AG08395 (cell line): ENCODE measurements around the gene HK2.
"Not testable (repeated sequence)": the region's sequence is repeated elsewhere in the genome, so short reads cannot be mapped to it uniquely, and the experiment has no call there.

Source experiments
- DNase-seq: peaks from one replicate; pipeline ENCODE4 v3.0.0; 2012; ENCODE audit warnings: mixed read lengths, low spot score

HK2 gene

DNA sequence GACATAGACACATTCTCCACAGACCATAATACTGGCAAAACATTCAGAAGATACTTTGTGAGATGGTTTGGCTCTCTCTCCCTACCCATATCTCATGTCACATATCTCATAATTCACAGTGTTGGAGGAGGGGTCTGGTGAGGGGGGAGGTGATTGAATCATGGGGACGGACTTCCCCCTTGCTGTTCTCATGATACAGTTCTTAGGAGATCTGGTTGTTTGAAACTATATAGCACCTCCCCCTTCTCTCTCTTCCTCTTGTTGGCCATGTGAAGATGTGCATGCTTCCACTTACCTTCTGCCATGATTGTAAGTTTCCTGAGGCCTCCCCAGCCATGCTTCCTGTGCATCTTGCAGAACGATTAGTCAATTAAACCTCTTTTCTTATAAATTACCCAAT lies 61.1 kb downstream of the HK2 start:
- no peak for DNase-seq

DNA sequence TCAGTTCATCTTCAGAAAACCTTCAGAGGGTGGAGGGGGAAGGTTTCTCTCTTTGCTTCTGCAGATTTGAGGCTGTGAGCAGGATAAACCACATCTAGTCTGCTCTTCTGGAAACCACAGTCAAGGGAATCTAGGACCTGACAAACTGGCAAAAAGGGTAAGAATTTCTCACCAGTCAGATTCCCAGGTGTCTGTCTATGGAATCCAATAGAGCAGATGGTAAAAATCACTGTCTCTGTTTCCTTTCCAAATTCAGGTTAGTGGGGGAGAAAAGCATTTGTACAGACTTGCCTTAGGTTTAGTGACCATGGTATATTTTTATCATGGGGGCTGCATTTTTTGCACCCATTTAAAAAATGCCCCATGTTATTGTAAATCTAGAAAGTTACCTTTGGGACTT lies 62.3 kb downstream of the HK2 start:
- no peak for DNase-seq

DNA sequence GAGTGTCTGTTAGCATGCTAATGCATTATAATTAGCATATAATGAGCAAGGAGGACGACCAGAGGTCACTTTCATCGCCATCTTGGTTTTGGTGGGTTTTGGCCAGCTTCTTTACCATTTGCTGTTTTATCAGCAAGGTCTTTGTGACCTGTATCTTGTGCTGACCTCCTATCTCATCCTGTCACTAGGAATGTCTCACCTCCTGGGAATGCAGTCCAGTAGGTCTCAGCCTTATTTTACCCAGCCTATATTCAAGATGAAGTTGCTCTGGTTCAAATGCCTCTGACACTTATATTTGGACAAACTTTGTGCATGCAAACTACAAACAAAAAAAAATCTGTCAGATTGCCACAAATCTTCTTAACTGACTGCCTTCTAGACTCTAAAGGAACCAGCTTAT lies 66.3 kb downstream of the HK2 start:
- not testable (repeated sequence) for DNase-seq

DNA sequence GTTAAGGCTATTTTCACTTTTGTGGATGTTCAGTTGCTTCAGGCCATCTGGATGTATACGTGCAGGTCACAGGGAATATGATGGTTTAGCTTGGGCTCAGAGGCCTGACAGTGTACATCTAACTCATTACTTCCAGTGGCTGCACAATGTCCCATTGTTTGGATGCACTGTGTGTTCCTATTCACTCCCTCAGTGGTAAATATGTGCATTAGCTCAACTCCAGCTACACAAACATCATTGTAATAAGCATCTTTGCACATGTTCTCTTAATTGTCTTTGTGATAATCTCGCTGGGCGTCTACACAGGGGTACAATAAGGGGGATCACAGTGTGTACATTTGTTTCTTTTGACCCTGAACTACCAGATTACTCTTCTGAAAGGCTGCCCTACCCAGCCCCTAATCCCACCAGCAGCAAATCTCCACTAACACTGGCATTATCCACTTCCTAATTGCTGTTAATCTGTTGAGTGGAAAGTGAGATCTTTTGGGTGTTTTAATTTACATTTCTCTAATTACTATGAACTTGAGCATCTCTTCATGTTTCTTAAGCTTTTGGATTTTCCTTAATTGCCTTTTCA lies 68.4 kb downstream of the HK2 start:
- DNase-seq: no peak

DNA sequence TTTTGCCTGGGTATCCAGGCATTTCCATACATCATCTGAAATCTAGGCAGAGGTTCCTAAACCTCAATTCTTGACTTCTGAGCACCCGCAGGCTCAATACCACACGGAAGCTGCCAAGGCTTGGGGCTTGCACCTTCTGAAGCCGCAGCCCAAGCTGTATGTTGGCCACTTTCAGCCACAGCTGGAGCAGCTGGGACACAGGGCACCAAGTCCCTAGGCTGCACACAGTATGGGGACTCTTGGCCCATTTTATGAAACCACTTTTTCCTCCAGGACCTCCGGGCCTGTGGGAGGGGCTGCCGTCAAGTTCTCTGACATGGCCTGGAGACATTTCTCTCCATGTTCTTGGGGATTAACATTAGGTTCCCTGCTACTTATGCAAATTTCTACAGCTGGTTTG lies 72.5 kb downstream of the HK2 start:
- no peak for DNase-seq

DNA sequence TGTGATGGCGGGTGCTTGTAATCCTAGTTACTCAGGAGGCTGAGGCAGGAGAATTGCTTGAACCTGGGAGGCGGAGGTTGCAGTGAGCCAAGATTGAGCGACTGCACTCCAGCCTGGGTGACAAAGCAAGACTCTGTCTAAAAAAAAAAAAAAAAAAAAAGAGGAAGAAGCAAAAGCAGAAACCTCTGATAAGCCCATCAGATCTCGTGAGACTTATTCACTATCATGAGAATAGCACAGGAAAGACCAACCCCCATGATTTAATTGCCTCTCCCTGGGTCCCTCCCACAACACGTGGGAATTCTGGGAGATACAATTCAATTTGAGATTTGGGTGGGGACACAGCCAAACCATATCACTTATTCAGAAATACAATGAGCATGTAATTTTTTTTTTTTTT lies 73.6 kb downstream of the HK2 start:
- DNase-seq: not testable (repeated sequence)

DNA sequence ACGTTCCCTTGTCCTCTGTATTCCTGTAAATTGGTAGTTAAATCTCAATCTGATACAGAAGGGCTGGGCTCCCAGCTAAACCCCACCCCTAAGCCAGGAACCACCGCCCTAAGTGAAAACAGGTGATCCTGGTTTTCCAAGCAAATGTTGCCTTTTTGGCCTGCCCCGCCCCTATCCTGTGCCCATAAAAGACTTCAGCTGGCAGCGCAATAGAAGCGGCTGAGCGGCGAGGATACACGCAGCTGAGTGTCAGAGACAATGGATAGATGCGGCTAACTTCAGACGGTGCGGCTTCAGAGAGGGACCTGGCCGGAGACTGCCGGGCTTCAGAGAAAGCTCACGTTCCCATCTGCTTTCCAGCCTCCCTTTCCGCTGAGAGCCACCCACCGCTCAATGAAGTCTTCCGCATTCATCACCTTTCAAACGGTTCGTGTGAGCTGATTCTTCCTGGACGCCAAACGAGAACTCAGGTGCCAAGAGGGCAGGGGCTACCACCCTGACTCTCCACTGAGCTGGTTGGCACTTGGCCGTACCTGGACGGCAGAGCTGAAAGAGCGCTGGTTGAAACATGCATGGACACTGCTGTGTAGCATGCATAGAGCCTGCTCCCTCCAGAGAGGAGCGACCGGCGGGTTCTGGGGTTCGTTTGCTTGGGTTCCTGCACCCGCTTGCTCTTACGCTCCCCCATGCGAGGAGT lies 75.0 kb downstream of the HK2 start:
- no peak for DNase-seq

DNA sequence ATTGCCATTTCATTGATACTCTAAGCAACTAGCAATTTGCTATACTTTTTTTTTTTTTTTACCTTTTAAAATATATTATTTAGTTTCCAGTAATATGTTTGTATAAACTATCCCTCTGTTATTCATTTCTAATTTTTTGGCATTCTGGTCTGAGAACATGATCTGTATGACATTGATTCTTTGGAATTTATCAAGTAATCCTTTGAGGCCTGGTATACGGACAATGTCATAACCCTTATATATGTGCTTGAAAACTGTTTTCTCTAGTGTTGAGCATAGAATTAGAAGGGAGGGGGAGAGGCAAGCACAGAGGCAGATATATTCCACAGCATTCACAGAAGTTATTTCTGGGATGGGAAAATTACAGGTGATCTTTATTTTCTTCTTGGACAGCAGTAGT lies 76.3 kb downstream of the HK2 start:
- no peak for DNase-seq

DNA sequence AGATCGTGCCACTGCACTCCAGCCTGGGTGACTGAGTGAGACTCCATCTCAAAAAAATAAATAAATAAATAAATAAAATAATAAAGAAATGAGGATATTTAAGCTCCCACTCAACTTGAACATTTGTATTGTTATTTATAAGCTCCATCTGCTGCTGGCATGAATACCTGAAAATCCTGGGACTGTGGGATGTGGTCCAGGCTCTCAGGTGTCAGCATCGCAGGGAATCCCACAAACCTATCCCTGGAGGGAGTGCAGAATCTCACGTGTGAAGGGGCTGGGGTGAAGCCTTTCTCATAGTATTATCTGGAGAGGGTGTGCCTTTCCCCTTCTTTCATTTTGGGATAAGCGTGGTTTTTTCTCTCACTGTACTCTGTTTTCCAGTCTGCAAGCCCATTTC lies 77.1 kb downstream of the HK2 start:
- no peak for DNase-seq

DNA sequence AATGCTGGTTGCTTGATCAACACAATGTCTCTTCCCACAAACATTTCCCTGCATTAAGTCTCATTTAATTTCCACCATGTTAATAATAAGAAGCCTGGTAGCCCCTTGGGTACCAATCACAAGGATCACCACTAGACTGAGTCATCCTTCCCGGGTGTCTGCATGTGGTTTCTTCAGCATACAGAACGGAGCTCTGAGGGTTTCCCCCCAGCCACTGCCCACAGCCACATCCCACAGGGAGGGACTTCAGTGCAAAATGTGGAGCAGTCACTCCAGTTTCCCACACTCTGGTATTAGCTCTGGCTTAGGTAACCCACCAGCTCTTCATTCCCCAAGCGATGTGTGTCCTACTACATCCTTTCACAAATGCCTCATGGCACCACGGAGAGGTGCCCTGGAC lies 81.8 kb downstream of the HK2 start:
- DNase-seq: peak; percentile 27

DNA sequence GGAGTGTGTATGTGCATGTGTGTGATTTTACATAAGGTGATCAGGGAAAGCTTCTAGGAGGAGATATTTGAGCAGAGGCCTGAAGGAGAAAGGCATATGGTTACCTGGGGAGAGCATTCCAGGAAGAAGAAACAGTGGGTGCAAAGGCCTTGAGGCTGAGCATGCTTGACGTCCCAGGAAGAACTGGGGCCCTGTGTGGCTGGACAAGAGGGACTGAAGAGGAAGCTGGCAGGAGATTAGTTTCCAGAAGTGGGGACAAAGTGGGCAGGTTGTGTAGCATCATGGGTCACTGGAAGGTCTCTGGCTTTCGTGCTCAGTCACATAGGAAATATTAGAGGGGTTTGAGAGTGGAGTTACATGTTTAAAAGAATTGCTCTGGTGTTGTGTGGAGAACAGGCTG lies 82.5 kb downstream of the HK2 start:
- no peak for DNase-seq

DNA sequence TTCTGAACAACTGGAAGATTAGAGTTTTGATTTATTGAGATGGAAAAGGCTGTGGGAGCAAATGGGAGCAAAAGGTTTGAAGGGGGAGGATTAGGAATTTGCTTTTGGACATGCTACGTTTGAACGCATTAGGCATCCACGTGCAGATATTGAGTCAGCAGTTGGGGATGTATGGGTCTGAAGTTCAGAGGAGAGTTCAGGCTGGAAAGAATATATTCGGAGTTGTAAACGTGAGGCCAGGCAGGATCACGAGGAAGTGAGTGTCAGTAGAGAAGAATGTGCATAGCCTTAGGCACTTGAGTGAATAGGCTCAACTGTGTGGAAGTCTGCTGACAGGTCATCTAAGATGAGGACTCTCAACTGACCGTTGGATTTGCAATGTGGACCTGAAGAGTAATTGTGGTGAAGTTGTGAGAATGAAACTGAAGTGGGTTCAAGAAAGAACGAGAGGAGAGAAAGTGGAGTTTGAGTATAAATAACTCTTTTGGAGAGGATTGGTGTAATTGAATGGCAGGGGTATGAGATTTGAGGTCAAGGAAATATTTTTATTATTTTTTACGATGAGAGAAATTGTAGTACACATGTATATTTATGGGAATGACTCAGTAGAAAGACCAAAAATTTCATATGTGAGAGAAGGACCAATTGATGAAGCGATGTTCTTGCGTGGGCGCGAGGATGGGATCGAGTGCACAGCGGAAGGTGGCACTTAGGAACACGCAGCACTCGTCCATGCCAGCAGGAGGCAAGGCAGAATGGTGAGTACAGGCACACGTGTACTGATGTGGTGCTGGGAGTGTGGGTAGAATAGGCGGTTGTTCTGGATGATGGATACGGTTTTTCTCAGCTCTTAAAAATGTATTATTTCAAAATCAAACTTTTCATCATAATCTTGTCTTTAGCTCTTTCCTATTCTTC lies 84.0 kb downstream of the HK2 start:
- DNase-seq: peak; percentile 79

DNA sequence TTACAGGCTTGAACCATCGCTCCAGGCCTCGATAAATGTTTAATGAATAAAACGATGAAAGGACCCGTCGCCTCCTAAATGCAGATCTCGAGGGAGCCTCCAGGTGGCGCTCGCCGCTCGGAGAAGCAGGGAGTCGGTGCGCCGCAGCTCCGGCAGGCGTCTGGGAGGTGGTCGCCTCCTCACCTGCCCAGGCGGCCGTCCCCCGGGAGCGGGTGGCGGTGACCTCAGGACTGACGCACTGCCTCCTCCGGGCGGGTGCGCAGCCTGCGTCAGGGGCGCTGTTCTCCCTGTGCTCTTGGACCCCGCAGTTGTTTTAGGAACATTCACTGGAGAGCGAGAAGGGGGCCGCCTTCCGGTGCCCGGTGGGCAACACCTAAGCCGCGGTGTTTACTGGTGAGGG lies 85.9 kb downstream of the HK2 start:
- DNase-seq: peak; percentile 65

DNA sequence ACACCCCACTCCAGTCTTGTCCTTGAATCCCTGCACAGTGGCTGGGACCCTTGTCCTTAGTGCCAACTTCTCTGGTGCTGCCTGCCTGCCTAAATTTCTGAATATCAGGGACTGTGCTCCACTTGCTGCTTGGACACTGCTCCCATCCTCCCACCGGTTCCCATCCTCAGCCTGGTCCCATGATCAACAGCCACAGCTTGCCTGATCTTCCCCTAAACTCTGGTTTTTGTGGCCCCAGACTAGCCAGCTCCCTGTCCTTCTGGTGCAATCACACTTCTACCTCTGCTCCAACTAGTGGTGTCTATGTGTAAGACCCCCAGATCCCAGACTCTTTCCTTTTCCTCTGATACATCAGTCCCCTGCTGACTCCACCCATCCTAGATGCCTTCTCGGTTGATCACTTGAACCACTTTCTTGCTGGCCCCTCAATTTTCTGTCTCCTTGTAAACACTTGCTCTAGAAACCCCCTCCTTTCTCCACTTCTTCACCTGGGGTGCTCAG lies 87.4 kb downstream of the HK2 start:
- no peak for DNase-seq

DNA sequence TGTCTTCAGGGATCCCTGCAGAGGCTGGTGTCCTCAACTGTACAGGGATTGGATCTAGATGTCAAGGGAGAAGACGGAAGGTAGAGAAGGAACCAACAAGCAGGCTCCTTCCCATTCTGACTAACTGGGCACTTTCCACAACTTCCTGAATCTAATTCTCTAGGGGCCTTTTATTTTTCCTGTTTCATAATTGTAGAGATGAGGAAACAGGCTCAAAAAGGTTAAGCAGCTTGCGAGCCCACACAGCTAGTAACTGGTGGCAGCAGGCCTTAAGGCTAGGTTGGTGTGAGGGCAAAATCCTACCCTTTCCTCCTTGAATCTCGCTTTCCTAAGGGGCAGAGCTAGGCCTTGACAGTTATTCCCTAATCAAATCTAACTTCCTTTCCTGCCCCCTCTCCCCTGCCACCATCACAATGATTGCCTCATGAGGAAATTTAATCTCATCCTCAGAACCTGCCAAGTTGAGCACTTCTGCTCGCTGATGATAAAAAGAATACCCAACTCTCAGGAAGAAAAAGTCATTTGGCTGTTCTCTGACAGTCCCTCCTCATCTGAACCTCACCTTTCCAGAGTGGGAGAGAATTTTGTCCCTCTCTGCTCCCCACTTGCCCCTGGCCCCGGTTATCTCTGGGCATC lies 88.8 kb downstream of the HK2 start:
- DNase-seq: no peak

DNA sequence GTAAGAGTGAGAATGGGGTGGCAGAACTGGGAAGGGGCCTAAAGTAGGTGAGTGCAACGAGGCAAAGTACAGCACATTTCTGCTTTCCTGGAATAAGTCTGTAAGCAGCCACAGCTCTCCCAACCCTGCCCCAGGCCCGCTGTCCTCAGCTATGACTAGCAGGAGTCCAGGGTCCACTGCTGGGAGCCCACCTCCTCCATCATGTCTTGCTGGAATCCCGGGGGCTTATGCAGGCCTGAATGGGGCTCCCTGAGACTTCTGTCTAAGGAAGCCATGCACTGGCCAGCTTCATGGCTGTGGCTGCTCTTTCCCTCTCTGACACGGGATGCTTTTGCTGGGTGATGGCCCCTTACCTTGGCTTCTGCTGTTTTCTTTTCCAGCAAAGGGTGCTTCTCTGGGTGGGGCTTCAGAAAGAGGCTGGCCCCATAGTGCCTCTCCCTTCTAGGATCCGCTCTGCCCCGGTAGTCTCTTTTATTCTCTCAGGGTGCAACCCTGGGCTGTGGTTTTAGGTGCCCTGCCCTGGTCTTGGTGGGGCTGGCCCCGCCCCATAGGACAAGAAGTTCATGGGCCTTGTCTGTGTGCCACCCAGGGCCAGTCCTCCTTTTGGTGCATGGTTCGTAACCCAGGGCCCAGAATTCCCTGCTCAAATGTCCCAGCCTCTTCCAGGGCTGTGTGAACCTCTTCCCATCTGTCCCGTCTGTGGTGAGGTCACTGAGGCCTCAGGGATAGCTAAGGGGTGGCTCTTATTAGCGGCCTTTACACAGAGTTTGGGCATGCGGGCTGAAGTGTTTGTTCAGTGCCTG lies 90.7 kb downstream of the HK2 start:
- DNase-seq: no peak

DNA sequence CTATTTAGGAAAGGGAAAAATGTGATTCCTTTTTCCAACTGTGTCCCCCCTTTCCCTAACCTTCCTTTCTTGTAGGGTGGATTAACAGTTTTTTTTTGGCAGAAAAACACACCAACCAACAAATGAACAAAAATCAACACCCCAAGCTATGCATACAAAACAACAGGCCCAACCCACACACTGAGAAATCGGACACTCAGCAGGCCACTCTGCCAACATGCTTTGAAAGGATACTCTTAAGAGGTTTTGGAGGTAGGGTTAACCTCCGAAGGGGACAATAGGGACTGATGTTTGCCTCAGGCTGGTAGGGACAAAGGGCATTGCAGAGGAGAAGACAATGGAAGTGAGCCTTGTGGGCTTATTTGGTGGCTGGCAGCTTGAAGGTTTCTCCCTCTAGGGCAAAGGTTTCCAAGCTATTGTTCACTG lies 91.4 kb downstream of the HK2 start:
- DNase-seq: no peak

DNA sequence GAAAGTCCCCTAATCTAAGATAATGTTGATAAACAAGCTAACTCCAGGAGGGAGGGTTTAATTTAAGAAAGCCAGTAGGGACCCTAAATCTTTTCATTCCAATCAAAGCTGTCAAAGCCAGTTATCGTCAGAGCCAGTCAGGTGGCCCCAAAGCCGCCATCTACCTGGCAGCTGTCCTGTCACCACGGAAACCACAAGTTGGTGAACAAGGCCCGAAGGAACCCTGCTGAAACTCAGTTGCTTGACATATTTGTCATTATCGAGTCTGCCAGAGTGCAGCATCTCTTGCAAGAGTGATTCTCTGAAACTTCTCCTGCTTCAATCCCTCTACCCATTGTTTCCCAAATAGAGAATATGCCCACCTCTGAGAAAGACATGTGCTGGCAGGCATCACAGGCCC lies 93.7 kb downstream of the HK2 start:
- no peak for DNase-seq

DNA sequence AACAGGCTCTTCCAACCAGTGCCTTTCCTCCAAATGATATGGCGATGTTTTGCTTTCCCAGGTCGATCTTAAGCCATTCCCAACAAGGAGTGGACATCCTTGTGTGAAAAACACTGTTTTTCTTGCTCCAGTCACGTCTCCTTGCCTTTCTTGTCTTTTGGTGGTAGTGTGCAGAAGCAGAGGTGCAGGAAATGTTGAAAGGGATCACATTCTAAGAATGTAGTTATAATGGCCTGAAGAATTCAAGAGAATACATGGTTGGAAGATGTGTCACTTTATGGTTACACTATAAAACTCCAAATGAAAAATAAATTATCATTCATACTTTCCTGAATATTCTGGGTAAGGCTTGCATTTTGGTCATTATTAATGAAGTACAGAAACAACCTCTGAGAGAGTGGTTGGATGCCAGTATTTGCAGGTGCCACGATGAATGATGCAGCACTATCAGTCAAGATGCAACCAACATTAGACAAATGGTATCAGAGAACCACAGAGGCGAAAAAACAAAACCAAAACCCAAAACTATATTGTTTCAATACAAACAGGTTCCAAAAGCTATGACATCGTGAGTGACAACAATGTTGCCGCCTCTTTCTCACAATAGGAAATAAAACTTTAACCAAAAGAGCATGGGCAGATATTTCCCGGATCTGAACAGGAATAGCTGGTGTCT lies 97.0 kb downstream of the HK2 start:
- DNase-seq: no peak

DNA sequence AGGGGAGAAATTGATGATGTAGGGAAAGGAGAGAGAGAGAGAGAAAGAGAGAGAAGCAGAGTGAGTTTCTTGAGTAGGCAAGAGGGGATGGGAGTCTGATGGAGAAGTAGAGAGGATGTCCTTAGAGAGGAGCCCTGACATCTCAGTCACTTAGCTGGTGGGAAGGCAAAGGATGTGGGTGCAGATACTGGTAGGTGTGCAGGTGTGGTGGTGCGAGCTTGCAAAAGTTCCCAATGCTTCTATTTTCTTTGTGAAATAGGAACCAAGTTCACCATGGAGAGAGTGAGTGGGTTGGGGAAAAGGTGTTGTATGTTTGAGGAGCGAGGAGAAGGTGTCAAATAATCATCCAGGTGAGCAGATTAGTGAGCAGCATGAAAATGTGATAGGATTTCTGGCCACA lies 98.0 kb downstream of the HK2 start:
- DNase-seq: no peak

DNA sequence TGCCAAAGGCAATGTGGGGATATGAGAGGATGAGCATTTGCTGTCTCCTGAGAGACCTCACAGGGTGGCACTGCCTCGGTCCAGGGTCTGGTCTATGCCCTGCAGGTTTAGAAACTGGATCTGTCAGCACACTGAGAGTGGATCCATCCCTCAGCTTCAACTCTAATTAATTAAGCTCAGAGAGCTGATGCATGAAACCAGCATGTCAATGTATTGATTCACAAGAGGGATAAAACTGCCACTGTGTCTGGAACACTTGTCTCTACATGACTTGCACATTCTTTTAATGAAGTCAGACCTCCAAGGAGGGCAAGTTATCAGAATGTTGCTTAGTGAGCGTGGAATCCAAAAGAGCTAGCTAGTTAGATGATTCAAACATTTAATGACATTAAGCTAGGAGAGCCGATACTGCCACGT lies 102.1 kb downstream of the HK2 start:
- no peak for DNase-seq
